Mesodermal cell (in vitro differentiated cells): ENCODE measurements around the gene RDX.
"Not testable (repeated sequence)": the region's sequence is repeated elsewhere in the genome, so short reads cannot be mapped to it uniquely, and the experiment has no call there.

Experiments used
- H3K27ac ChIP-seq: 2 replicates; pipeline ENCODE4 v1.7.0; 2013; ENCODE audit warnings: mild to moderate bottlenecking, low read depth, low read length, moderate library complexity; ENCODE audit not compliant: severe bottlenecking
- H3K36me3 ChIP-seq: 2 replicates; pipeline ENCODE4 v1.7.1; 2013; ENCODE audit warnings: mild to moderate bottlenecking, low read length, moderate library complexity; ENCODE audit not compliant: control insufficient read depth, insufficient read depth
- H3K4me1 ChIP-seq: one replicate; pipeline ENCODE4 v1.7.1; 2013; ENCODE audit warnings: mild to moderate bottlenecking, low read length; ENCODE audit not compliant: insufficient read depth, control insufficient read depth, poor library complexity, severe bottlenecking
- H3K4me3 ChIP-seq: 2 replicates; pipeline ENCODE4 v1.7.0; 2013; ENCODE audit warnings: low read length, control low read depth, mild to moderate bottlenecking; ENCODE audit not compliant: insufficient read depth, poor library complexity, severe bottlenecking; ENCODE audit errors: extremely low read depth
- H3K9me3 ChIP-seq: 2 replicates; pipeline ENCODE4 v1.7.1; 2013; ENCODE audit warnings: mild to moderate bottlenecking, low read length, moderate library complexity; ENCODE audit not compliant: control insufficient read depth
- WGBS, 2 experiments: methylation state at CpG; one replicate each; pipeline ENCODE4 v1.1.5; 2013; ENCODE audit warnings: missing lambda C conversion rate in 2 of 2; ENCODE audit not compliant: insufficient coverage in 2 of 2; 5-methylcytosine and 5-hydroxymethylcytosine counted together

RDX gene

DNA sequence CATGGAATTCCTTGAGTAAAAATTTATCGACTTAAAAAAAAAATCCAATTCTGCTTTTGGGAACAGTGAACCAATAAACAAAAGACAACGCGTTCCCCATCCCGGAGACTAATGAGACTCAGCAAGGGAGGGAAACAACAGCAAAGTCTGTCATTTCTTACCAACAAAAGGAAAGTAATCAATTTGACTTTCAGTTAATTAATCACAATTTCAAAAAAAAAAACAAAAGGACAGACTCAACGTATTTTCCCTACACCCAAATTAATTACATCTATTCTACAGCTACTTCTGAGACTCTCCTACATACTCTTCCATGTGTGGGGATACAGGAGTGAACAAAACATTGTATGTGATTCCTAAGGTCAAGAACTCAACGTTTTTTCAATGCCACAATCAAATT is 1.9 kb downstream of the RDX start:
- peaks cover 20% of the 10 kb centered on the region for H3K4me1 ChIP-seq
- H3K36me3 ChIP-seq: peaks cover 15% of the 10 kb centered on the region
- no peak overlapping the region for H3K27ac ChIP-seq
- no peaks in the 10 kb centered on the region for H3K9me3 ChIP-seq
- peak overlapping the region; percentile 94 for H3K4me3 ChIP-seq
- WGBS, 2 experiments: 45 to 64% methylated on average over 4 to 5 of the region's 6 CpGs

GRCh38 chr11:110293389-110293788 is 3.0 kb downstream of the RDX start:
- WGBS, 2 experiments: 79 to 87% methylated on average over 3 of the region's 4 CpGs
- H3K36me3 ChIP-seq: peaks cover 15% of the 10 kb centered on the region
- no peaks in the 10 kb centered on the region for H3K9me3 ChIP-seq
- H3K27ac ChIP-seq: no peak overlapping the region
- H3K4me1 ChIP-seq: peaks cover 16% of the 10 kb centered on the region
- no peak overlapping the region for H3K4me3 ChIP-seq

- H3K4me3 ChIP-seq, H3K27ac ChIP-seq, H3K9me3 ChIP-seq, H3K4me1 ChIP-seq: not testable (repeated sequence)
- H3K36me3 ChIP-seq: peaks cover 15% of the 10 kb centered on the region
- WGBS, 2 experiments: 95 to 96% methylated on average over 4 of the region's 4 CpGs
Measured at GRCh38 chr11:110292146-110292545, 4.3 kb downstream of the RDX start.

DNA sequence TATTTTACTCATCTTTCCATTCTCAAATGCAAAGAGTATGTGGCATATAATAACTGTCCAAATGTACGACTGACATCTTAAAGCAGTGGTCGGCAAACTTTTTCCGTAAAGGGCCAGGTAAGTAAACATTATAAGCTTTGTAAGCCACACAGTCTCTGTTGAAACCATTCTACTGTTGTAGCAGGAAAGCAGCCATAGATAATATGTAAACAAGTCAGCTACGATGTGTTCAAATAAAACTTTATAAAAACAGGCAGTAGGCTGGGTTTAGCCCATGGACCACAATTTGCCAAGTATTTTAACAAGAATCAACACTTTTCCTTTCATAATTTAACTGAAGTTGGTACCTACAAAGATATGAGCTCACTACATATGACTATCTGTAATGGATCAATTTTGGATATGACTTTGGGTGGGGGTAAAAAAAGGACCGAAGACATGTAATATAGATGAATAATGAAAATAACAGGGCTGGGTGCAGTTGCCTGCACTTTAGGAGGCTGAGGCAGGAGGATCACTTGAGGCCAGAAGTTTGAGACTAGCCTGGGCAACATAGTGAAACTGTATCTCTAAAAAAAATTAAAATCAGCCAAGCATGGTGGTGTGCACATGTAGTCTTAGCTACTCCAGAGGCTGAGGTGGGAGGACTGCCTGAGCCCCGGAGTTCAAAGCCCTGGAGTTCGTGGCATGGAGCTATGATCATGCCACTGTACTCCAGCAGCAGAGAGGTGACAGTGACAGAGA is 5.7 kb downstream of the RDX start:
- no peaks in the 10 kb centered on the region for H3K9me3 ChIP-seq
- 96% methylated on average over 5 to 6 of the region's 7 CpGs for WGBS, 2 experiments

GRCh38 chr11:110289472-110289871 is 6.9 kb downstream of the RDX start:
- H3K36me3 ChIP-seq: peaks cover 15% of the 10 kb centered on the region
- no peaks in the 10 kb centered on the region for H3K9me3 ChIP-seq
- H3K27ac ChIP-seq: no peak overlapping the region
- no peak overlapping the region for H3K4me3 ChIP-seq
- 94 to 100% methylated on average over 7 of the region's 10 CpGs for WGBS, 2 experiments
- H3K4me1 ChIP-seq: peaks cover 5% of the 10 kb centered on the region

More for the DNA sequence above, 5.7 kb downstream of the RDX start:
- Histone ChIP-seq H3K4me3 (no peak overlapping the region), H3K27ac (no peak overlapping the region), H3K4me1 (peaks cover 7% of the 10 kb centered on the region), H3K36me3 (peaks cover 15% of the 10 kb centered on the region)

- no peaks in the 10 kb centered on the region for H3K9me3 ChIP-seq
- no peak overlapping the region for H3K4me3 ChIP-seq
- H3K4me1 ChIP-seq: no peaks in the 10 kb centered on the region
- WGBS, 2 experiments: no CpG with 5 or more reads among the region's 1 CpG
- H3K36me3 ChIP-seq: peaks cover 15% of the 10 kb centered on the region
- no peak overlapping the region for H3K27ac ChIP-seq
Measured at GRCh38 chr11:110287537-110287936, 8.9 kb downstream of the RDX start.

DNA sequence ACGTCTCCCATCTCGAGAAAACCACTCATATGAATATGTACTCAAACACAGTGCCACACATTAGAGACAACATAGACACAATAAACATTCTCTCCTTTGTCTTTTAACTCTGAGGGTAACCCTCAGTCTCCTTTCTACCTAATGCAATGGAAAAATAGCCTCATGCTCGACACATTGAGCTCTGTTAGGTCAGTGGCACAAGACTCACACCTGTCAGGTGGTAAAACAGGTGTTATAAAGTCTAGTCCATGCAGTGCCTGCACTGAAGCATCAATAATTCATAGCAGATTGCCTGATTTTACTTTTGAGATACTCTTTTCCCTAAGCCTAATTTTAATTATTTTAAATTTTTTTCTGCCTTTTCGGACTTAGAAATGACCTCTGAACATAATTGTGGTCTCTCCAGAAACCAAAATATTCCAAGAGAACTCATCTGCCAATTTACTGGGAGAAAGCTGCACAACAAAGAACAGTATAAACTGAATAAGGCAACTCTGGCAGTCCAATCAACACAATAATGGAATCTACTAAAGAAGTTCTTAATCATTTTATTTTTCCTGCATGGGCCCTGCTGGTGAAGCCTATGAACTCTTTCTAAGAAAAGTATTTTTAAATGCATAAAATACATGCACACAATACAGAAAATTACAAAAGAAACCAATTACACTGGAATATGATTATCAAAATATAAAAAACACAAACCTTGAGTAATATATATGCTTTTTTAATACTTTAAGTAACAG is 9.9 kb downstream of the RDX start:
- Histone ChIP-seq H3K36me3 (peaks cover 13% of the 10 kb centered on the region), H3K9me3 (no peaks in the 10 kb centered on the region), H3K27ac (no peak overlapping the region), H3K4me1 (no peaks in the 10 kb centered on the region), H3K4me3 (no peak overlapping the region)
- WGBS, 2 experiments: 95% methylated on average over 3 of the region's 4 CpGs

- no peaks in the 10 kb centered on the region for H3K9me3 ChIP-seq
- H3K4me3 ChIP-seq: no peak overlapping the region
- no CpG with 5 or more reads among the region's 4 CpGs for WGBS, 2 experiments
- H3K27ac ChIP-seq: no peak overlapping the region
- peaks cover 10% of the 10 kb centered on the region for H3K36me3 ChIP-seq
- H3K4me1 ChIP-seq: no peaks in the 10 kb centered on the region
Measured at GRCh38 chr11:110283862-110284261, 12.6 kb downstream of the RDX start.

- 83 to 96% methylated on average over 1 to 4 of the region's 4 CpGs for WGBS, 2 experiments
- H3K36me3 ChIP-seq: peaks cover 23% of the 10 kb centered on the region
- H3K4me1 ChIP-seq, H3K27ac ChIP-seq, H3K4me3 ChIP-seq, H3K9me3 ChIP-seq: not testable (repeated sequence)
Measured at GRCh38 chr11:110280595-110280994, 15.8 kb downstream of the RDX start.

DNA sequence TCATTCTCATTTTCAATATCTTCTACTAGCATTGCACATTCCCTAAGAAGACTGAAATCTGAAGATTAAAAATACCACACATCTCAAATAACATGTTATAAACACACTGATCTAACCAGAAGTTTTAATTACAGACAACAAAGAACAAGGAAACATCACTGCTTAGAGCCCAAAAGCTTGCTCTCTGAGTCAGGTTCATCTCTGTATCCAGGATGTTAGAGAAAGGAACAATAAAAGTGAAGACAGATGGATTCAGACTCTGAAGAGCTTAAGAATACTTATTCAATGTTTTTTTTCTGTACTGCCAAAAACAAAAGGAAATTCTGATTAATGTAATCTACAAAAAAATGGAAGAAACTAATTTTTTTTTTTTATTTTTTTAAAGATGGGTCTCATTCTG is 16.5 kb downstream of the RDX start:
- no peak overlapping the region for H3K27ac ChIP-seq
- no peaks in the 10 kb centered on the region for H3K4me1 ChIP-seq
- H3K4me3 ChIP-seq: no peak overlapping the region
- H3K9me3 ChIP-seq: no peaks in the 10 kb centered on the region
- peaks cover 30% of the 10 kb centered on the region for H3K36me3 ChIP-seq

GRCh38 chr11:110272919-110273318 is 23.5 kb downstream of the RDX start:
- Histone ChIP-seq H3K36me3 (peaks cover 68% of the 10 kb centered on the region), H3K4me1 (no peaks in the 10 kb centered on the region), H3K9me3 (no peaks in the 10 kb centered on the region), H3K4me3 (no peak overlapping the region), H3K27ac (no peak overlapping the region)
- 100% methylated on average over 1 of the region's 2 CpGs for WGBS, 2 experiments
